Endothelial cell of umbilical vein (primary cell): Measurements from ENCODE around the gene PPM1E. TPM values are rescaled to one million over a fixed set of nuclear protein-coding genes. Genes with fewer than 3 reads are reported as not detected.

Source experiments
- BruUV-seq: library from RNA; stranded (reverse); fragments of 400-500 nt; replicated peaks from 2 replicates; lab custom pipeline; 2021; lab: Mats Ljungman, UMichigan
- CTCF ChIA-PET: fragments of 300-600, 350-600 bp; sonication (Branson Sonifier 250); formaldehyde crosslinking; loops from one replicate; lab custom pipeline; 2021; ENCODE audit warnings: antibody characterized with exemption, inconsistent platforms; lab: Charles Lee
- POLR2A ChIA-PET: fragments of 300-600, 350-600 bp; sonication (Branson Sonifier 250); formaldehyde crosslinking; loops from one replicate; lab custom pipeline; 2021; ENCODE audit warnings: antibody characterized with exemption, inconsistent platforms; lab: Charles Lee
- DNase-seq: peaks from one replicate; pipeline ENCODE4 v3.0.0-alpha.2; 2011; ENCODE audit warnings: low read depth, low spot score
- FAIRE-seq: peaks from 2 replicates; lab custom pipeline; 2011; peaks lifted over from hg19 to GRCh38; lab: Jason Lieb, UNC
- H2AFZ ChIP-seq: 2 replicates; pipeline ENCODE4 v1.6.0; 2012; ENCODE audit warnings: low read depth, low read length, control low read depth, inconsistent platforms
- H3K27ac ChIP-seq: 2 replicates; pipeline ENCODE4 v1.5.1; 2011; ENCODE audit warnings: low read depth, mild to moderate bottlenecking, control low read depth, low read length, moderate library complexity; ENCODE audit not compliant: insufficient read depth
- H3K27me3 ChIP-seq, 2 experiments: 2 replicates each; pipeline versions ENCODE4 v1.6.0 to v1.6.1; 2011; ENCODE audit warnings: low read length in 2 of 2, mixed read lengths in 1 of 2; ENCODE audit not compliant: control insufficient read depth in 2 of 2, insufficient read depth in 2 of 2
- H3K36me3 ChIP-seq, 2 experiments: 2 replicates in 1 of 2; 3 replicates in 1 of 2; pipeline ENCODE4 v1.5.1; 2011; ENCODE audit warnings: low read length in 2 of 2, mild to moderate bottlenecking in 1 of 2, moderate library complexity in 1 of 2; ENCODE audit not compliant: control insufficient read depth in 2 of 2, insufficient read depth in 2 of 2; ENCODE audit errors: extremely low read depth in 1 of 2
- H3K4me1 ChIP-seq: 3 replicates; pipeline ENCODE4 v1.5.1; 2011; ENCODE audit warnings: mild to moderate bottlenecking, low read length; ENCODE audit not compliant: control insufficient read depth, insufficient read depth; ENCODE audit errors: extremely low read depth
- H3K4me2 ChIP-seq: 2 replicates; pipeline ENCODE4 v1.6.1; 2011; ENCODE audit warnings: low read length, control low read depth, mixed read lengths; ENCODE audit not compliant: insufficient read depth
- H3K4me3 ChIP-seq, 3 experiments: fragments of 200-600 bp in 1 of 3; sonication (generic), shearing (Covaris generic) in 1 of 3; replicated peaks in 1 of 3; 2 replicates each; pipeline ENCODE4 v1.5.1; 2011 to 2016; ENCODE audit warnings: control low read depth in 3 of 3, low read length in 3 of 3, mild to moderate bottlenecking in 2 of 3, inconsistent platforms in 1 of 3, low read depth in 1 of 3, moderate library complexity in 1 of 3; ENCODE audit not compliant: insufficient read depth in 1 of 3
- H3K79me2 ChIP-seq: 2 replicates; pipeline ENCODE4 v1.6.0; 2012; ENCODE audit warnings: low read length, inconsistent platforms; ENCODE audit not compliant: control insufficient read depth, insufficient read depth
- H3K9ac ChIP-seq: replicated peaks from 2 replicates; pipeline ENCODE3; 2011; ENCODE audit warnings: low read length, control low read depth; ENCODE audit not compliant: insufficient read depth; ENCODE audit errors: extremely low read depth
- H3K9me1 ChIP-seq: replicated peaks from 3 replicates; pipeline ENCODE4 v1.6.0; 2011; ENCODE audit warnings: mild to moderate bottlenecking, low read length; ENCODE audit not compliant: control insufficient read depth, insufficient read depth; ENCODE audit errors: extremely low read depth
- H3K9me3 ChIP-seq: replicated peaks from 2 replicates; pipeline ENCODE4 v1.5.1; 2012; ENCODE audit warnings: low read length, inconsistent platforms; ENCODE audit not compliant: control insufficient read depth, insufficient read depth
- H4K20me1 ChIP-seq: replicated peaks from 2 replicates; pipeline ENCODE3; 2011; ENCODE audit warnings: mild to moderate bottlenecking, low read length; ENCODE audit not compliant: control insufficient read depth, insufficient read depth; ENCODE audit errors: extremely low read depth
- CTCF ChIP-seq, 2 donors: IDR thresholded peaks; 1 replicate in 1 of 2; 2 replicates in 1 of 2; pipeline ENCODE4 v1.5.1; 2011; ENCODE audit warnings: low read length in 2 of 2, mild to moderate bottlenecking in 2 of 2, moderate library complexity in 2 of 2, control low read depth in 1 of 2, inconsistent platforms in 1 of 2, low read depth in 1 of 2; ENCODE audit not compliant: insufficient read depth in 1 of 2; ENCODE audit errors: extremely low read depth in 1 of 2
- EZH2 ChIP-seq: IDR thresholded peaks from 2 replicates; pipeline ENCODE4 v1.6.1; 2012; ENCODE audit warnings: borderline replicate concordance, low read depth, mild to moderate bottlenecking, moderate library complexity, low read length, inconsistent platforms; ENCODE audit not compliant: severe bottlenecking
- FOS ChIP-seq: IDR thresholded peaks from 2 replicates; pipeline ENCODE4 v1.6.1; 2011; ENCODE audit warnings: mild to moderate bottlenecking, low read length, moderate library complexity, borderline replicate concordance; ENCODE audit not compliant: insufficient read depth
- GATA2 ChIP-seq: IDR thresholded peaks from 2 replicates; pipeline ENCODE4 v1.7.0; 2011; ENCODE audit warnings: low read depth, mild to moderate bottlenecking, moderate library complexity, mixed read lengths, low read length; ENCODE audit not compliant: insufficient read length, insufficient read depth
- JUN ChIP-seq: IDR thresholded peaks from 2 replicates; pipeline ENCODE4 v1.6.1; 2011; ENCODE audit warnings: borderline replicate concordance, low read depth; ENCODE audit not compliant: insufficient read length, insufficient read depth
- MAX ChIP-seq: IDR thresholded peaks from 2 replicates; pipeline ENCODE4 v1.6.1; 2011; ENCODE audit not compliant: insufficient read depth, insufficient read length
- MYC ChIP-seq: IDR thresholded peaks from one replicate; pipeline ENCODE4 v1.6.1; 2011; ENCODE audit warnings: mild to moderate bottlenecking, low read depth, low read length
- POLR2A ChIP-seq: IDR thresholded peaks from 2 replicates; pipeline ENCODE4 v1.6.1; 2012; ENCODE audit warnings: low read depth, mild to moderate bottlenecking, control low read depth, low read length
- POLR2AphosphoS5 ChIP-seq: IDR thresholded peaks from 2 replicates; pipeline ENCODE4 v1.6.1; 2012; ENCODE audit warnings: low read depth, mild to moderate bottlenecking, control low read depth, low read length, moderate library complexity; ENCODE audit not compliant: insufficient read depth
- dilution Hi-C: fragments of 300-500 bp; cut with MboI; formaldehyde crosslinking; loops from one replicate; pipeline ENCODE4 v1.15.0; 2019; ENCODE audit warnings: low sequenced_read_pairs; ENCODE audit not compliant: extremely low pct_ligation_motif_present
- intact Hi-C: fragments of 100-400 bp; cut with micrococcal nuclease; formaldehyde crosslinking; loops from one replicate; pipeline ENCODE4 v1.10.0; 2022
- polyA plus RNA-seq, 4 experiments: library from polyadenylated mRNA; depleted of rRNA in 3 of 4; stranded (reverse) in 3 of 4; unstranded in 1 of 4; fragments of >200 nt; gene quantifications; 2 replicates each; pipeline versions ENCODE4 v1.2.1 to v1.2.3, GENCODE V29; 2011 to 2012; ENCODE audit warnings: missing spikeins in 1 of 4
- total RNA-seq: library from RNA; stranded (reverse); gene quantifications from 2 replicates; pipeline ENCODE4 v1.2.3, GENCODE V29; 2021

Gene PPM1E
- total and polyA plus RNA-seq, 2 donors (not counting 3 experiments of a cell fraction or from before 2014, with no cell fraction given) = 0.01 TPM; not detected in 1

- no peak for TF ChIP-seq POLR2A
- no peak for TF ChIP-seq FOS
- no peak for TF ChIP-seq MAX
- no peak for TF ChIP-seq MYC
- TF ChIP-seq EZH2 = no peak
- TF ChIP-seq JUN = no peak
- TF ChIP-seq POLR2AphosphoS5 = no peak
- no peak for TF ChIP-seq GATA2
- TF ChIP-seq CTCF (IDR thresholded peaks at IDR 0.05; ENCODE audit: extremely low read depth in 1 of 2, insufficient read depth in 1 of 2, low read depth in 1 of 2, low read length in 2 of 2) = no peak
- Histone ChIP-seq H4K20me1 (no peaks in the 10 kb centered on the region), H3K27me3 (peaks cover 0 to 2% of the 10 kb centered on the region in 2 experiments), H3K9ac (no peak overlapping the region), H3K4me1 (no peaks in the 10 kb centered on the region), H3K27ac (no peak overlapping the region), H3K79me2 (no peaks in the 10 kb centered on the region), H3K4me2 (no peak overlapping the region), H2AFZ (no peak overlapping the region), H3K4me3 (no peak overlapping the region), H3K9me1 (no peaks in the 10 kb centered on the region), H3K9me3 (no peaks in the 10 kb centered on the region), H3K36me3 (no peaks in the 10 kb centered on the region)
- DNase-seq (no peak), FAIRE-seq (no peak)
- ChIA-PET POLR2A (no interaction called here), CTCF (no interaction called here)
- intact Hi-C loops = no loop called here
- BruUV-seq = no TSS peak
- dilution Hi-C loops = no loop called here
Observed at GRCh38 chr17:58917228-58917627, 161.6 kb downstream of the PPM1E start.
